GM18951 (cell line): ENCODE data around the gene PHACTR1.

Experiments
- POLR2A ChIP-seq: IDR thresholded peaks from 4 replicates; pipeline ENCODE4 v1.6.1; 2011; ENCODE audit warnings: mild to moderate bottlenecking; ENCODE audit not compliant: insufficient read length, insufficient read depth; ENCODE audit errors: extremely low read depth
- in situ Hi-C: fragments of 300-500 bp; cut with MboI; formaldehyde crosslinking; loops from one replicate; pipeline ENCODE4 v1.12.0; 2022; ENCODE audit warnings: low sequenced_read_pairs, mixed read lengths, inconsistent platforms; ENCODE audit not compliant: unreplicated experiment

The PHACTR1 gene

GRCh38 chr6:13075141-13075845, 358.7 kb downstream of the PHACTR1 start:
- in situ Hi-C loops: no loop called here
- TF ChIP-seq POLR2A: no peak

GRCh38 chr6:13076575-13076974, 360.0 kb downstream of the PHACTR1 start:
- in situ Hi-C loops: no loop called here
- TF ChIP-seq POLR2A: no peak

GRCh38 chr6:13077117-13077516, 360.6 kb downstream of the PHACTR1 start:
- in situ Hi-C loops: no loop called here
- TF ChIP-seq POLR2A: no peak

GRCh38 chr6:13079096-13079723, 362.6 kb downstream of the PHACTR1 start:
- TF ChIP-seq POLR2A: no peak
- in situ Hi-C loops: no loop called here

- in situ Hi-C loops: no loop called here
- TF ChIP-seq POLR2A: no peak
These were observed 364.1 kb downstream of the PHACTR1 start for GRCh38 chr6:13080462-13081188.

GRCh38 chr6:13081189-13081563, 364.6 kb downstream of the PHACTR1 start:
- in situ Hi-C loops: no loop called here
- TF ChIP-seq POLR2A: no peak

- no peak for TF ChIP-seq POLR2A
- in situ Hi-C loops: no loop called here
These were observed 372.9 kb downstream of the PHACTR1 start for GRCh38 chr6:13089296-13089994.

GRCh38 chr6:13091192-13091591, 374.6 kb downstream of the PHACTR1 start:
- in situ Hi-C loops: no loop called here
- no peak for TF ChIP-seq POLR2A

- in situ Hi-C loops: no loop called here
- TF ChIP-seq POLR2A: no peak
These were observed 378.3 kb downstream of the PHACTR1 start for GRCh38 chr6:13094781-13095425.

GRCh38 chr6:13096084-13096483, 379.5 kb downstream of the PHACTR1 start:
- no peak for TF ChIP-seq POLR2A
- in situ Hi-C loops: no loop called here

- no peak for TF ChIP-seq POLR2A
- in situ Hi-C loops: no loop called here
These were observed 380.9 kb downstream of the PHACTR1 start for GRCh38 chr6:13097454-13097853.

GRCh38 chr6:13098006-13098405, 381.4 kb downstream of the PHACTR1 start:
- in situ Hi-C loops: no loop called here
- TF ChIP-seq POLR2A: no peak
